K562 (cell line): Measurements from ENCODE around the gene USB1. TPM values are rescaled to one million over a fixed set of nuclear protein-coding genes. Genes with fewer than 3 reads are reported as not detected.
"Not testable (repeated sequence)": the region's sequence is repeated elsewhere in the genome, so short reads cannot be mapped to it uniquely, and the experiment has no call there.

Experiments
- ATAC-seq: fragments of 200-7000 bp; cut with Tn5 transposase; 3 replicates; pipeline ENCODE4 v1.9.1; 2020; ENCODE audit warnings: moderate library complexity
- BruUV-seq: library from RNA; stranded (reverse); fragments of 400-500 nt; replicated peaks from 2 replicates; lab custom pipeline; 2021; lab: Mats Ljungman, UMichigan
- CTCF ChIA-PET: fragments of 300-600 bp; formaldehyde crosslinking; extraction: SDS; loops from one replicate; lab custom pipeline; 2021; ENCODE audit warnings: low intra/inter-chr PET ratio; lab: Yijun Ruan, JAX
- POLR2A ChIA-PET: fragments of 300-600, 350-650 bp; sonication (Branson Sonifier 250); formaldehyde crosslinking; extraction: SDS; loops from one replicate; lab custom pipeline; 2021; ENCODE audit warnings: antibody characterized with exemption, inconsistent platforms; lab: Yijun Ruan, JAX
- DNase-seq, 4 experiments: peaks; one replicate each; pipeline versions ENCODE4 v3.0.0 to v3.0.0-alpha.2; 2011 to 2018; ENCODE audit warnings: low spot score in 3 of 4, mixed read lengths in 3 of 4; ENCODE audit errors: extremely low read depth in 1 of 4
- FAIRE-seq: peaks from 2 replicates; lab custom pipeline; 2011; peaks lifted over from hg19 to GRCh38; lab: Jason Lieb, UNC
- H2AFZ ChIP-seq: 2 replicates; pipeline ENCODE4 v1.6.0; 2011; ENCODE audit warnings: low read depth, low read length, control low read depth, inconsistent platforms
- H3K27ac ChIP-seq: fragments of 200-600 bp; 3 replicates; pipeline ENCODE4 v1.8.0; 2011; ENCODE audit warnings: low read depth, mild to moderate bottlenecking, control low read depth, inconsistent platforms, low read length, moderate library complexity, mixed read lengths; ENCODE audit errors: extremely low read depth
- H3K27me3 ChIP-seq, 2 experiments: fragments of 300-600 bp in 1 of 2; 2 replicates in 1 of 2; 3 replicates in 1 of 2; pipeline versions ENCODE4 v1.6.0 to v1.8.0; 2011; ENCODE audit warnings: inconsistent platforms in 2 of 2, low read length in 2 of 2, mild to moderate bottlenecking in 1 of 2, mixed read lengths in 1 of 2, moderate library complexity in 1 of 2; ENCODE audit not compliant: control insufficient read depth in 2 of 2, insufficient read depth in 2 of 2
- H3K36me3 ChIP-seq: fragments of 300-600 bp; 3 replicates; pipeline ENCODE4 v1.8.0; 2011; ENCODE audit warnings: mild to moderate bottlenecking, low read length, inconsistent platforms; ENCODE audit not compliant: control insufficient read depth, insufficient read depth
- H3K4me1 ChIP-seq, 2 experiments: fragments of 200-600 bp in 1 of 2; replicated peaks in 1 of 2; 2 replicates in 1 of 2; 3 replicates in 1 of 2; pipeline versions ENCODE4 v1.5.1 to v1.8.0; 2011; ENCODE audit warnings: inconsistent platforms in 2 of 2, low read length in 2 of 2, mild to moderate bottlenecking in 1 of 2, mixed read lengths in 1 of 2, moderate library complexity in 1 of 2; ENCODE audit not compliant: control insufficient read depth in 2 of 2, insufficient read depth in 2 of 2
- H3K4me2 ChIP-seq: 2 replicates; pipeline ENCODE4 v1.6.1; 2011; ENCODE audit warnings: low read length, control low read depth, inconsistent platforms, mixed read lengths; ENCODE audit not compliant: insufficient read depth
- H3K4me3 ChIP-seq: fragments of 200-600 bp; sonication (generic), shearing (Covaris generic); 2 replicates; pipeline ENCODE4 v1.5.1; 2016; ENCODE audit warnings: control low read depth, inconsistent platforms
- H3K79me2 ChIP-seq: fragments of 200-600 bp; 3 replicates; pipeline ENCODE4 v1.8.0; 2011; ENCODE audit warnings: low read length, inconsistent platforms; ENCODE audit not compliant: control insufficient read depth, insufficient read depth
- H3K9ac ChIP-seq, 2 experiments: 2 replicates each; pipeline versions ENCODE4 v1.6.0 to v1.6.1; 2011; ENCODE audit warnings: low read depth in 2 of 2, low read length in 2 of 2, control low read depth in 1 of 2, inconsistent platforms in 1 of 2, mild to moderate bottlenecking in 1 of 2, mixed read lengths in 1 of 2; ENCODE audit not compliant: insufficient read depth in 1 of 2
- H3K9me1 ChIP-seq: one replicate; pipeline ENCODE4 v1.6.0; 2011; ENCODE audit warnings: inconsistent platforms, mild to moderate bottlenecking, low read length, moderate library complexity; ENCODE audit not compliant: control insufficient read depth, insufficient read depth
- H3K9me3 ChIP-seq: replicated peaks from 2 replicates; pipeline ENCODE4 v1.5.1; 2011; ENCODE audit warnings: low read depth, low read length, inconsistent platforms; ENCODE audit not compliant: control insufficient read depth, insufficient read depth
- H4K20me1 ChIP-seq: replicated peaks from 2 replicates; pipeline ENCODE4 v1.6.1; 2011; ENCODE audit warnings: low read length, inconsistent platforms, mixed read lengths; ENCODE audit not compliant: control insufficient read depth, insufficient read depth
- KLF10 ChIP-seq: fragments of 250-450 bp; sonication (Bioruptor Pico); IDR thresholded peaks from 2 replicates; pipeline ENCODE4 v1.6.1; 2021; ENCODE audit warnings: matching md5 sums
- MAZ ChIP-seq, 2 experiments: fragments of 450-650 bp in 1 of 2; sonication (generic) in 1 of 2; formaldehyde crosslinking; IDR thresholded peaks in 1 of 2; conservative IDR thresholded peaks in 1 of 2; 2 replicates each; pipeline versions ENCODE4 v1.4.0 to v1.5.0; 2020; ENCODE audit warnings: mild to moderate bottlenecking in 1 of 2, missing genetic modification reagents in 1 of 2
- MECOM ChIP-seq: fragments of 250-450 bp; sonication (Bioruptor Pico); IDR thresholded peaks from 2 replicates; pipeline ENCODE4 v1.8.0; 2022; ENCODE audit warnings: inconsistent platforms
- RHOXF2B ChIP-seq: fragments of 250-450 bp; sonication (Bioruptor Pico); conservative IDR thresholded peaks from 2 replicates; pipeline ENCODE4 v1.5.1; 2021
- TAF1 ChIP-seq: IDR thresholded peaks from 2 replicates; pipeline ENCODE4 v1.6.1; 2011; ENCODE audit warnings: mild to moderate bottlenecking, low read length, moderate library complexity; ENCODE audit not compliant: insufficient read depth, control insufficient read depth, severe bottlenecking; ENCODE audit errors: extremely low read depth
- TBP ChIP-seq: optimal IDR thresholded peaks from 2 replicates; pipeline ENCODE3; 2011; ENCODE audit warnings: low read depth, low read length, improper control_type of control experiment
- ZNF124 ChIP-seq: sonication (generic); formaldehyde crosslinking; IDR thresholded peaks from 2 replicates; pipeline ENCODE4 v1.8.1; 2022; ENCODE audit warnings: missing genetic modification reagents
- WGBS: fragments of 100-300 bp; shearing (Covaris generic); methylation state at CpG from one replicate; pipeline ENCODE4 v1.1.6; 2016; ENCODE audit warnings: low coverage, mixed read lengths; ENCODE audit not compliant: insufficient coverage; ENCODE audit errors: missing lambda C conversion rate; 5-methylcytosine and 5-hydroxymethylcytosine counted together
- in situ Hi-C: fragments of 300-500 bp; cut with MboI; formaldehyde crosslinking; loops from 4 replicates; pipeline ENCODE4 v1.15.0; 2018; ENCODE audit warnings: inconsistent platforms, mixed read lengths
- intact Hi-C: fragments of 100-400 bp; cut with micrococcal nuclease; formaldehyde crosslinking; loops from 2 replicates; pipeline ENCODE4 v1.14.2; 2022
- polyA plus RNA-seq, 8 experiments: library from polyadenylated mRNA; depleted of rRNA in 4 of 8; stranded (reverse) in 5 of 8; unstranded in 3 of 8; fragments of >200 nt; fragmentation: Nextera tagmentation in 2 of 8; fragmentation: Illumina TruSeq in 1 of 8; extraction: Ambion mirVana in 2 of 8; extraction: Trizol in 1 of 8; gene quantifications; 2 replicates each; pipeline versions ENCODE4 v1.2.1 to v1.2.3, GENCODE V29; 2011 to 2014; ENCODE audit warnings: inconsistent platforms in 1 of 8, missing spikeins in 1 of 8
- total RNA-seq, 7 experiments: library from RNA; depleted of rRNA in 6 of 7; stranded (reverse); fragments of >200 nt in 6 of 7; fragmentation: Illumina TruSeq in 2 of 7; extraction: Trizol in 2 of 7; gene quantifications; 2 replicates each; pipeline versions ENCODE4 v1.2.1 to v1.2.3, GENCODE V29; 2011 to 2021; ENCODE audit warnings: low replicate concordance in 1 of 7
- TF ChIP-seq, protein P1 (sequence below): sonication (generic); formaldehyde crosslinking; IDR thresholded peaks from 2 replicates; pipeline ENCODE4 v1.8.0; 2022; ENCODE audit warnings: mild to moderate bottlenecking, missing genetic modification reagents
- TF ChIP-seq, protein P2 (sequence below): sonication (generic); formaldehyde crosslinking; IDR thresholded peaks from 2 replicates; pipeline ENCODE4 v1.8.0; 2022; ENCODE audit warnings: mild to moderate bottlenecking, missing genetic modification reagents
- TF ChIP-seq, protein P3 (sequence below): fragments of 250-450 bp; sonication (Bioruptor Pico); IDR thresholded peaks from 2 replicates; pipeline ENCODE4 v1.5.0; 2022; ENCODE audit warnings: mild to moderate bottlenecking

Gene USB1
- total and polyA plus RNA-seq, 9 of the 15 experiments (the other 6 are each of a cell fraction or from before 2014, with no cell fraction given), result 11.6 to 73.6 (median 19.4) TPM

DNA sequence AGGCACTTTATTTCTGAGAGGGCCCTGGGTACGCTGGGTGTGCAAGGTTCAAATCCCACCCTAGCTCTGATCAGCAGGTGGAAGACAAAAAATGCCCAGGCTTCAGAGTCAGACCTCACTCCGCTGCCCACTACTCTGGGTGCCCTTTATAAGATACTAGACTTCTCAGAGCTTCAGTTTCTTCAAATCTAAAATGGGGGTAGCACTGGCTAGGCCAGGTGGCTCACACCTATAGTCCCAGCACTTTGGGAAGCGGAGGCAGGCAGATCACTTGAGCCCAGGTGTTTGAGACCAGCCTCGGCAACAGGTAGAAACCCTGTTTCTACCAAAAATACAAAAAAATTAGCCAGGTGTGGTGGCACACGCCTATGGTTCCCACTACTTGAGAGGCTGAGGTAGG is 1.7 kb downstream of the USB1 start:
- Histone ChIP-seq H3K4me2 (no peak overlapping the region), H3K27ac (no peak overlapping the region), H3K36me3 (peaks cover 43% of the 10 kb centered on the region; the same call in 1 of the 3 replicates), H3K4me1 (peaks cover 21 to 31% of the 10 kb centered on the region in 2 experiments; a peak in 4 of 5 replicates), H3K9ac (no peak overlapping the region), H2AFZ (no peak overlapping the region), H4K20me1 (peaks cover 5% of the 10 kb centered on the region), H3K79me2 (peaks cover 6% of the 10 kb centered on the region; the same call in 2 of the 3 replicates), H3K4me3 (no peak overlapping the region), H3K9me3 (peaks cover 3% of the 10 kb centered on the region; the same call in 1 of the 2 replicates), H3K9me1 (no peaks in the 10 kb centered on the region), H3K27me3 (no peaks in the 10 kb centered on the region)
- FAIRE-seq, result no peak
- in situ Hi-C loops, result loop anchor here (5.0 to 10.0 kb wide), 2 partner anchors 101 to 248 kb away; no protein-coding TSS in a partner anchor
- ATAC-seq, result no peak
- TF ChIP-seq, protein P1, sequence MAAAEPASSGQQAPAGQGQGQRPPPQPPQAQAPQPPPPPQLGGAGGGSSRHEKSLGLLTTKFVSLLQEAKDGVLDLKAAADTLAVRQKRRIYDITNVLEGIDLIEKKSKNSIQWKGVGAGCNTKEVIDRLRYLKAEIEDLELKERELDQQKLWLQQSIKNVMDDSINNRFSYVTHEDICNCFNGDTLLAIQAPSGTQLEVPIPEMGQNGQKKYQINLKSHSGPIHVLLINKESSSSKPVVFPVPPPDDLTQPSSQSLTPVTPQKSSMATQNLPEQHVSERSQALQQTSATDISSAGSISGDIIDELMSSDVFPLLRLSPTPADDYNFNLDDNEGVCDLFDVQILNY (CRISPR knock-in tag), result no peak
- TF ChIP-seq, protein P2, sequence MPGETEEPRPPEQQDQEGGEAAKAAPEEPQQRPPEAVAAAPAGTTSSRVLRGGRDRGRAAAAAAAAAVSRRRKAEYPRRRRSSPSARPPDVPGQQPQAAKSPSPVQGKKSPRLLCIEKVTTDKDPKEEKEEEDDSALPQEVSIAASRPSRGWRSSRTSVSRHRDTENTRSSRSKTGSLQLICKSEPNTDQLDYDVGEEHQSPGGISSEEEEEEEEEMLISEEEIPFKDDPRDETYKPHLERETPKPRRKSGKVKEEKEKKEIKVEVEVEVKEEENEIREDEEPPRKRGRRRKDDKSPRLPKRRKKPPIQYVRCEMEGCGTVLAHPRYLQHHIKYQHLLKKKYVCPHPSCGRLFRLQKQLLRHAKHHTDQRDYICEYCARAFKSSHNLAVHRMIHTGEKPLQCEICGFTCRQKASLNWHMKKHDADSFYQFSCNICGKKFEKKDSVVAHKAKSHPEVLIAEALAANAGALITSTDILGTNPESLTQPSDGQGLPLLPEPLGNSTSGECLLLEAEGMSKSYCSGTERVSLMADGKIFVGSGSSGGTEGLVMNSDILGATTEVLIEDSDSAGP (CRISPR knock-in tag), result no peak
- no peak for TF ChIP-seq TBP
- no peak for TF ChIP-seq ZNF124 (CRISPR knock-in tag)
- no peak for TF ChIP-seq RHOXF2B (CRISPR knock-in tag)
- no peak for TF ChIP-seq KLF10 (CRISPR knock-in tag)
- no peak for TF ChIP-seq MECOM (CRISPR knock-in tag)
- TF ChIP-seq MAZ (CRISPR knock-in tag; conservative IDR thresholded peaks at IDR 0.05 in 1 of 2, IDR thresholded peaks at IDR 0.05 in 1 of 2), result no peak
- TF ChIP-seq TAF1, result no peak
- TF ChIP-seq, protein P3, sequence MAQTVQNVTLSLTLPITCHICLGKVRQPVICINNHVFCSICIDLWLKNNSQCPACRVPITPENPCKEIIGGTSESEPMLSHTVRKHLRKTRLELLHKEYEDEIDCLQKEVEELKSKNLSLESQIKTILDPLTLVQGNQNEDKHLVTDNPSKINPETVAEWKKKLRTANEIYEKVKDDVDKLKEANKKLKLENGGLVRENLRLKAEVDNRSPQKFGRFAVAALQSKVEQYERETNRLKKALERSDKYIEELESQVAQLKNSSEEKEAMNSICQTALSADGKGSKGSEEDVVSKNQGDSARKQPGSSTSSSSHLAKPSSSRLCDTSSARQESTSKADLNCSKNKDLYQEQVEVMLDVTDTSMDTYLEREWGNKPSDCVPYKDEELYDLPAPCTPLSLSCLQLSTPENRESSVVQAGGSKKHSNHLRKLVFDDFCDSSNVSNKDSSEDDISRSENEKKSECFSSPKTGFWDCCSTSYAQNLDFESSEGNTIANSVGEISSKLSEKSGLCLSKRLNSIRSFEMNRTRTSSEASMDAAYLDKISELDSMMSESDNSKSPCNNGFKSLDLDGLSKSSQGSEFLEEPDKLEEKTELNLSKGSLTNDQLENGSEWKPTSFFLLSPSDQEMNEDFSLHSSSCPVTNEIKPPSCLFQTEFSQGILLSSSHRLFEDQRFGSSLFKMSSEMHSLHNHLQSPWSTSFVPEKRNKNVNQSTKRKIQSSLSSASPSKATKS (CRISPR knock-in tag), result no peak
- ChIA-PET POLR2A (no interaction called here), CTCF (no interaction called here)
- DNase-seq, result no peak
- intact Hi-C loops, result loop anchor here (5.0 to 10.0 kb wide), 3 partner anchors 56 to 428 kb away; partner anchors contain the start of gene KATNB1
- 91% methylated on average over 4 of the region's 5 CpGs for WGBS
- BruUV-seq, result no TSS peak

DNA sequence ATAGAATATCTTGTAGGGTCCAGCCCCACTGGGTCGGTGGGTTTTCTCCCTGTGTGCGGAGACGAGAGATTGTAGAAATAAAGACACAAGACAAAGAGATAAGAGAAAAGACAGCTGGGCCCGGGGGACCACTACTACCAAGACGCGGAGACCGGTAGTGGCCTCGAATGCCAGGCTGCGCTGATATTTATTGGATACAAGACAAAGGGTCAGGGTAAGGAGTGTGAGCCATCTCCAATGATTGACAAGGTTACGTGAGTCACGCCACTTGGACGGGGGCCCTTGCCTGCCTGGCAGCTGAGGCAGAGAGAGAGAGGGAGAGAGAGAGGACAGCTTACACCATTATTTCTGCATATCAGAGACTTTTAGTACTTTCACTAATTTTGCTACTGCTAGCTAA is 3.5 kb downstream of the USB1 start:
- H3K79me2 ChIP-seq, H3K9ac ChIP-seq, H3K4me2 ChIP-seq, H3K4me3 ChIP-seq, DNase-seq, H3K9me3 ChIP-seq, BruUV-seq, FAIRE-seq, ATAC-seq, H2AFZ ChIP-seq, H4K20me1 ChIP-seq, POLR2A ChIA-PET, H3K27ac ChIP-seq, H3K9me1 ChIP-seq, H3K27me3 ChIP-seq: not testable (repeated sequence)
- in situ Hi-C loops, result loop anchor here (5.0 to 10.0 kb wide), 2 partner anchors 102 to 250 kb away; no protein-coding TSS in a partner anchor
- peaks cover 9 to 20% of the 10 kb centered on the region in 2 experiments; a peak in 4 of 5 replicates for H3K4me1 ChIP-seq
- peaks cover 46% of the 10 kb centered on the region; the same call in 1 of the 3 replicates for H3K36me3 ChIP-seq
- 90% methylated on average over 7 of the region's 12 CpGs for WGBS
- CTCF ChIA-PET, result interaction anchor here (0.6 to 1.0 kb wide), 2 partner anchors 98 to 426 kb away, joined by 3 to 5 read pairs; no protein-coding TSS in a partner anchor
- intact Hi-C loops, result loop anchor here (5.0 to 10.0 kb wide), 3 partner anchors 57 to 430 kb away; partner anchors contain the start of gene KATNB1
